Spleen (tissue), 7 donors: ENCODE data around the gene PPM1B.
"Not testable (repeated sequence)": the region's sequence is repeated elsewhere in the genome, so short reads cannot be mapped to it uniquely, and the experiment has no call there.

Experiments
- CTCF ChIP-seq, 11 experiments: fragments of 200-600 bp in 7 of 11; fragments of 450-650 bp in 4 of 11; sonication (generic) in 4 of 11; IDR thresholded peaks in 8 of 11; conservative IDR thresholded peaks in 3 of 11; 1 replicate in 7 of 11; 2 replicates in 4 of 11; pipeline versions ENCODE4 v1.4.0 to v1.8.0; 2016 to 2021; ENCODE audit warnings: antibody characterized with exemption in 11 of 11, inconsistent platforms in 4 of 11, mild to moderate bottlenecking in 1 of 11
- POLR2A ChIP-seq, 3 donors: fragments of 450-650 bp; IDR thresholded peaks; one replicate each; pipeline ENCODE4 v1.5.1; 2017; ENCODE audit warnings: antibody characterized with exemption in 3 of 3, mild to moderate bottlenecking in 1 of 3
- POLR2AphosphoS5 ChIP-seq, 3 donors: sonication (generic); formaldehyde crosslinking; IDR thresholded peaks; one replicate each; pipeline ENCODE4 v1.5.1; 2017; ENCODE audit warnings: antibody characterized with exemption in 3 of 3
- donor health status: DM: no; HTN: no; CAD: no; lungs with moderate emphysema.
- donor health status: DM: no; HTN: no; CAD: no.
- donor health status: DM: no; HTN: no; CAD: no.

GRCh38 chr2:44255704-44256103 lies 87.0 kb downstream of the PPM1B start:
- TF ChIP-seq POLR2A (IDR thresholded peaks at IDR 0.05); CTCF (IDR thresholded peaks at IDR 0.05 in 8 of 11, conservative IDR thresholded peaks at IDR 0.05 in 3 of 11); POLR2AphosphoS5 (IDR thresholded peaks at IDR 0.05): not testable (repeated sequence)
